RWPE1 (cell line): ENCODE data around the gene GIMAP7.
"Not testable (repeated sequence)": the region's sequence is repeated elsewhere in the genome, so short reads cannot be mapped to it uniquely, and the experiment has no call there.

Experiments used
- CTCF ChIA-PET: fragments of 350-600 bp; sonication (Branson Sonifier 250); formaldehyde crosslinking; extraction: SDS; loops from one replicate; lab custom pipeline; 2021; lab: Yijun Ruan, JAX
- POLR2A ChIA-PET: fragments of 400-600 bp; formaldehyde crosslinking; extraction: SDS; loops from one replicate; lab custom pipeline; 2020; ENCODE audit warnings: antibody characterized with exemption; ENCODE audit not compliant: low non-redundant PET; lab: Yijun Ruan, JAX
- DNase-seq: peaks from one replicate; pipeline ENCODE4 v3.0.0; 2012; ENCODE audit warnings: low spot score
- H3K27ac ChIP-seq: fragments of 450-650 bp; 2 replicates; pipeline ENCODE4 v1.5.1; 2017
- CTCF ChIP-seq: fragments of 450-650 bp; conservative IDR thresholded peaks from 2 replicates; pipeline ENCODE4 v1.5.1; 2017; ENCODE audit warnings: low read depth, mild to moderate bottlenecking

Gene GIMAP7

GRCh38 chr7:150511048-150511447, 3.6 kb upstream of the GIMAP7 start:
- POLR2A ChIA-PET, result no interaction called here
- CTCF ChIA-PET, result no interaction called here
- H3K27ac ChIP-seq, result no peak overlapping the region
- DNase-seq, result no peak
- TF ChIP-seq CTCF, result no peak

GRCh38 chr7:150513758-150514157, 914 bp upstream of the GIMAP7 start:
- POLR2A ChIA-PET, result no interaction called here
- no peak for TF ChIP-seq CTCF
- CTCF ChIA-PET, result no interaction called here
- no peak overlapping the region for H3K27ac ChIP-seq
- DNase-seq, result no peak

- ChIA-PET POLR2A (no interaction called here), CTCF (no interaction called here)
- TF ChIP-seq CTCF, result no peak
- no peak overlapping the region for H3K27ac ChIP-seq
- DNase-seq, result no peak
Measured at GRCh38 chr7:150515248-150516147, 826 bp downstream of the GIMAP7 start.

GRCh38 chr7:150516956-150517745, 2.5 kb downstream of the GIMAP7 start:
- H3K27ac ChIP-seq, result no peak overlapping the region
- DNase-seq, result no peak
- TF ChIP-seq CTCF, result no peak
- ChIA-PET POLR2A (no interaction called here), CTCF (no interaction called here)

GRCh38 chr7:150519310-150519709, 4.6 kb downstream of the GIMAP7 start:
- no peak overlapping the region for H3K27ac ChIP-seq
- ChIA-PET CTCF (no interaction called here), POLR2A (no interaction called here)
- no peak for DNase-seq
- TF ChIP-seq CTCF, result no peak

GRCh38 chr7:150520145-150520544, 5.5 kb downstream of the GIMAP7 start:
- no peak for DNase-seq
- CTCF ChIA-PET, result no interaction called here
- no peak for TF ChIP-seq CTCF
- POLR2A ChIA-PET, result no interaction called here
- H3K27ac ChIP-seq, result no peak overlapping the region

GRCh38 chr7:150522931-150523330, 8.3 kb downstream of the GIMAP7 start:
- CTCF ChIA-PET, H3K27ac ChIP-seq, DNase-seq, POLR2A ChIA-PET: not testable (repeated sequence)
